Pancreas (tissue), 10 donors: ENCODE measurements around the gene NHLRC3. TPM values are rescaled to one million over a fixed set of nuclear protein-coding genes. Genes with fewer than 3 reads are reported as not detected.
A peak's percentile ranks its signal among the peaks of the same experiment; 100 is the strongest.

Experiments
- ATAC-seq, 4 donors: fragments of 200-7000 bp; cut with Tn5 transposase; one replicate each; pipeline versions ENCODE4 v1.8.0 to v1.9.1; 2020; ENCODE audit warnings: mild to moderate bottlenecking in 4 of 4, moderate library complexity in 4 of 4
- DNase-seq, 6 donors: peaks; one replicate each; pipeline ENCODE4 v3.0.0-alpha.2; 2020
- FAIRE-seq: peaks from 2 replicates; lab custom pipeline; 2012; peaks lifted over from hg19 to GRCh38; lab: Jason Lieb, UNC
- H3K27ac ChIP-seq, 4 donors: fragments of 200-600 bp; sonication (generic); 1 replicate in 3 of 4; 2 replicates in 1 of 4; pipeline versions ENCODE4 v1.5.0 to v1.8.0; 2020
- H3K27me3 ChIP-seq, 4 donors: fragments of 200-600 bp; one replicate each; pipeline ENCODE4 v1.8.0; 2021
- H3K36me3 ChIP-seq, 3 donors: fragments of 200-600 bp; sonication (generic) in 1 of 3; one replicate each; pipeline versions ENCODE4 v1.5.0 to v1.8.0; 2020 to 2021
- H3K4me1 ChIP-seq, 3 donors: fragments of 200-600 bp; one replicate each; pipeline ENCODE4 v1.8.0; 2021
- H3K4me3 ChIP-seq, 4 donors: fragments of 200-600 bp; sonication (generic) in 2 of 4; one replicate each; pipeline versions ENCODE4 v1.5.0 to v1.8.0; 2020 to 2021
- H3K9me3 ChIP-seq, 4 donors: fragments of 200-600 bp; one replicate each; pipeline ENCODE4 v1.8.0; 2021
- CTCF ChIP-seq, 4 donors: fragments of 200-600 bp; sonication (generic) in 3 of 4; IDR thresholded peaks; one replicate each; pipeline versions ENCODE4 v1.5.0 to v1.8.0; 2021; ENCODE audit warnings: antibody characterized with exemption in 4 of 4
- WGBS, 2 donors: extraction: QIAGEN DNeasy Blood & Tissue Kit; methylation state at CpG; one replicate each; pipeline ENCODE4 v1.1.7; 2013; 5-methylcytosine and 5-hydroxymethylcytosine counted together
- intact Hi-C, 3 donors: fragments of 100-400 bp; cut with DNase I; formaldehyde crosslinking; loops; one replicate each; pipeline versions ENCODE4 v1.11.1 to v1.14.2; 2022
- polyA plus RNA-seq, 2 donors: library from polyadenylated mRNA; stranded (reverse); fragments of 200-250 nt; gene quantifications; one replicate each; pipeline ENCODE4 v1.2.3, GENCODE V29; 2013
- total RNA-seq, 6 donors: library from RNA; stranded (reverse); fragmentation: NEBNext Ultra II Directional in 4 of 6; extraction: Animal tissue kit (Norgen Biotek cat#: 25700) in 4 of 6; gene quantifications; one replicate each; pipeline versions ENCODE4 v1.2.1 to v1.2.4, GENCODE V29; 2021 to 2023
- donor health status: healthy with polysubstance abuse.
- donor health status: DM: no; HTN: no; CAD: no; lungs with moderate emphysema.
- donor health status: DM: no; HTN: no; CAD: no.
- donor health status: control.
- donor health status: control.
- donor health status: Bipolar disorder and iron deficiency.
- donor health status: DM: yes; HTN: yes; CAD: no.
- donor health status: DM: no; HTN: no; CAD: no.
- donor health status: DM: no; HTN: no; CAD: no.
- donor health status: DM: yes; HTN: yes; CAD: no.

NHLRC3 gene
- total and polyA plus RNA-seq, 8 donors = 6.9 to 15.2 (median 10.0) TPM

- Histone ChIP-seq H3K27ac (no peak overlapping the region), H3K27me3 (no peaks in the 10 kb centered on the region), H3K36me3 (peaks cover 0 to 6% (median 0%) of the 10 kb centered on the region in 3 donors), H3K9me3 (no peaks in the 10 kb centered on the region), H3K4me1 (no peaks in the 10 kb centered on the region), H3K4me3 (no peak overlapping the region)
- no peak for TF ChIP-seq CTCF (IDR thresholded peaks at IDR 0.05)
- FAIRE-seq (no peak), ATAC-seq (no peak), DNase-seq (no peak)
- intact Hi-C loops = no loop called here
- 81 to 90% methylated on average over 3 of the region's 3 CpGs for WGBS, 2 donors
Observed at GRCh38 chr13:39049274-39049673, 11.0 kb downstream of the NHLRC3 start.

GRCh38 chr13:39051157-39051556 lies 12.9 kb downstream of the NHLRC3 start:
- Histone ChIP-seq H3K4me3 (no peak overlapping the region), H3K36me3 (no peaks in the 10 kb centered on the region), H3K27me3 (no peaks in the 10 kb centered on the region), H3K4me1 (no peaks in the 10 kb centered on the region), H3K9me3 (no peaks in the 10 kb centered on the region), H3K27ac (no peak overlapping the region)
- 45 to 46% methylated on average over 1 of the region's 1 CpG for WGBS, 2 donors
- ATAC-seq (peak in 1 of 4 donors; percentile 39), FAIRE-seq (no peak), DNase-seq (no peak)
- intact Hi-C loops = no loop called here
- no peak for TF ChIP-seq CTCF (IDR thresholded peaks at IDR 0.05)

GRCh38 chr13:39052944-39053343 lies 14.7 kb downstream of the NHLRC3 start:
- 72 to 75% methylated on average over 6 of the region's 6 CpGs for WGBS, 2 donors
- H3K27ac ChIP-seq = no peak overlapping the region
- no peak for ATAC-seq
- no peaks in the 10 kb centered on the region for H3K36me3 ChIP-seq
- no peak for FAIRE-seq
- no peak for DNase-seq
- no peaks in the 10 kb centered on the region for H3K9me3 ChIP-seq
- H3K4me3 ChIP-seq = no peak overlapping the region
- H3K27me3 ChIP-seq = no peaks in the 10 kb centered on the region
- no peak for TF ChIP-seq CTCF (IDR thresholded peaks at IDR 0.05)
- H3K4me1 ChIP-seq = no peaks in the 10 kb centered on the region
- intact Hi-C loops = no loop called here

GRCh38 chr13:39054112-39054511 lies 15.9 kb downstream of the NHLRC3 start:
- Histone ChIP-seq H3K36me3 (no peaks in the 10 kb centered on the region), H3K27me3 (no peaks in the 10 kb centered on the region), H3K27ac (no peak overlapping the region), H3K4me1 (no peaks in the 10 kb centered on the region), H3K9me3 (no peaks in the 10 kb centered on the region), H3K4me3 (no peak overlapping the region)
- ATAC-seq = no peak
- no peak for FAIRE-seq
- TF ChIP-seq CTCF (IDR thresholded peaks at IDR 0.05) = no peak
- intact Hi-C loops = no loop called here
- no peak for DNase-seq
- WGBS, 2 donors = 79 to 87% methylated on average over 3 of the region's 3 CpGs

GRCh38 chr13:39056018-39056417 lies 17.8 kb downstream of the NHLRC3 start:
- intact Hi-C loops = no loop called here
- ATAC-seq = no peak
- H3K4me1 ChIP-seq = no peaks in the 10 kb centered on the region
- H3K27me3 ChIP-seq = no peaks in the 10 kb centered on the region
- H3K4me3 ChIP-seq = no peak overlapping the region
- no peak overlapping the region for H3K27ac ChIP-seq
- H3K36me3 ChIP-seq = no peaks in the 10 kb centered on the region
- 96 to 100% methylated on average over 1 of the region's 1 CpG for WGBS, 2 donors
- DNase-seq = no peak
- no peak for FAIRE-seq
- no peaks in the 10 kb centered on the region for H3K9me3 ChIP-seq
- no peak for TF ChIP-seq CTCF (IDR thresholded peaks at IDR 0.05)
